CD8-positive, alpha-beta memory T cell (primary cell): ENCODE data around the gene CISD1. TPM values are rescaled to one million over a fixed set of nuclear protein-coding genes. Genes with fewer than 3 reads are reported as not detected.
"Not testable (repeated sequence)": the region's sequence is repeated elsewhere in the genome, so short reads cannot be mapped to it uniquely, and the experiment has no call there.

ENCODE experiments used
- CTCF ChIA-PET: fragments of 350-600 bp; sonication (Branson Sonifier 250); formaldehyde crosslinking; loops from one replicate; lab custom pipeline; 2021; ENCODE audit warnings: antibody characterized with exemption; lab: Charles Lee
- POLR2A ChIA-PET: fragments of 350-600 bp; sonication (Branson Sonifier 250); formaldehyde crosslinking; loops from one replicate; lab custom pipeline; 2021; ENCODE audit warnings: antibody characterized with exemption; lab: Charles Lee
- DNase-seq, 5 donors: peaks; one replicate each; pipeline versions ENCODE4 v3.0.0 to v3.0.0-alpha.2; 2020 to 2022; ENCODE audit warnings: mixed read lengths in 1 of 5
- H3K27ac ChIP-seq: one replicate; pipeline ENCODE4 v1.7.0; 2013; ENCODE audit warnings: low read depth, mild to moderate bottlenecking, low read length, moderate library complexity
- H3K27me3 ChIP-seq: 2 replicates; pipeline ENCODE4 v1.7.0; 2013; ENCODE audit warnings: low read length, mild to moderate bottlenecking; ENCODE audit not compliant: insufficient read depth, poor library complexity, severe bottlenecking
- H3K36me3 ChIP-seq: 2 replicates; pipeline ENCODE4 v1.7.0; 2013; ENCODE audit warnings: mild to moderate bottlenecking, low read length, moderate library complexity; ENCODE audit not compliant: insufficient read depth
- H3K4me1 ChIP-seq: 2 replicates; pipeline ENCODE4 v1.7.0; 2013; ENCODE audit warnings: mild to moderate bottlenecking, low read length, moderate library complexity; ENCODE audit not compliant: insufficient read depth
- H3K4me3 ChIP-seq: 2 replicates; pipeline ENCODE4 v1.7.0; 2013; ENCODE audit warnings: mild to moderate bottlenecking, low read length
- H3K9me3 ChIP-seq: 2 replicates; pipeline ENCODE4 v1.7.0; 2013; ENCODE audit warnings: mild to moderate bottlenecking, low read length
- H3K27ac Mint-ChIP-seq, 8 donors: one replicate each; pipeline ENCODE4 v1.8.0; 2020 to 2021; ENCODE audit warnings: mixed read lengths in 8 of 8, mild to moderate bottlenecking in 6 of 8, inconsistent platforms in 3 of 8, moderate library complexity in 3 of 8
- H3K27me3 Mint-ChIP-seq, 2 donors: one replicate each; pipeline ENCODE4 v1.8.0; 2020 to 2021; ENCODE audit warnings: mixed read lengths in 2 of 2, mild to moderate bottlenecking in 1 of 2, moderate library complexity in 1 of 2
- H3K36me3 Mint-ChIP-seq, 3 donors: one replicate each; pipeline ENCODE4 v1.8.0; 2020 to 2021; ENCODE audit warnings: mixed read lengths in 3 of 3, inconsistent platforms in 1 of 3, mild to moderate bottlenecking in 1 of 3
- H3K4me1 Mint-ChIP-seq, 3 donors: one replicate each; pipeline ENCODE4 v1.8.0; 2020 to 2021; ENCODE audit warnings: mixed read lengths in 3 of 3, inconsistent platforms in 1 of 3, mild to moderate bottlenecking in 1 of 3
- H3K4me3 Mint-ChIP-seq, 7 donors: one replicate each; pipeline ENCODE4 v1.8.0; 2020 to 2021; ENCODE audit warnings: mixed read lengths in 7 of 7, mild to moderate bottlenecking in 6 of 7, moderate library complexity in 4 of 7, inconsistent platforms in 2 of 7
- H3K9me3 Mint-ChIP-seq, 5 donors: one replicate each; pipeline ENCODE4 v1.8.0; 2020 to 2022; ENCODE audit warnings: mixed read lengths in 5 of 5, mild to moderate bottlenecking in 3 of 5, moderate library complexity in 2 of 5, inconsistent platforms in 1 of 5
- polyA plus RNA-seq: library from polyadenylated mRNA; unstranded; fragments of 300-500 nt; fragmentation: Illumina TruSeq; gene quantifications from one replicate; pipeline ENCODE4 v1.2.3, GENCODE V29; 2021
- total RNA-seq, 2 experiments: library from RNA; stranded (reverse); gene quantifications; one replicate each; pipeline ENCODE4 v1.2.3, GENCODE V29; 2021

The CISD1 gene
- total RNA-seq (10 to 100 TPM; 51.4 to 55.6 TPM), polyA plus RNA-seq (63.5 TPM)

DNA sequence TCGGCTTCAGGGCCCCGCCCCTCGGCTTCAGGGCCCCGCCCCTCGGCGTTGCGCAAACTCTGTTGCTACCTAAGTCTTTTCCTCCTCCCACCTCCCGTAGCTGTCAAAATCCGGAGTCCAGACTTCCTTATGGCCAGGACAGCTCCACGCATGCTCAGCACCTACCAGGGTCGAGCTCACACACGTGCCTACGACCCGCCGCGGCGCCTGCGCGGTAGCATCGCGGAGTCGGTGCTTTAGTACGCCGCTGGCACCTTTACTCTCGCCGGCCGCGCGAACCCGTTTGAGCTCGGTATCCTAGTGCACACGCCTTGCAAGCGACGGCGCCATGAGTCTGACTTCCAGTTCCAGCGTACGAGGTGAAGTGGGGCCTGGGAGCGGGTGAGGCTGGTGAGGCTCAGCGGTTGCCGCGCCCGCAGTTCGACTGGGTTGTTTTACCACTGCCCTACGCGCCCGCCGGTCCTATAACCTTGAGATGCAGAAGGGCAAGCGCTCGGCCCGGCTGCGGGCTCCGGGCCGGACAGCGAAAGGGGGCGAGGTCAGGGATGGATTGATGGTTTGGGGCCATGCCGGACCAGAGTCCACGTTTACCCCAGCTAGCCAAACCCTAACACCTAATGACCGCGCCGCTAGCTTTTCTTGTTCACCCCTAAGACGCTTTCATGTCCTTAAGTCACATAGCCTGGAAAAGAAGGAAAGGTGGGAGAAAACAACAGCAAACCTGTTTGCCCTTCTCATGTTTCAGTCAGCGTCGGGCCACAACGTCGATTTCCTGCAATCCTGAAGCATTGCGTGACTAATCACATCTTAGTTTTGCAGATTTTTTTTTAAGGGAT is at the start of gene CISD1:
Gene CISD1 (plus strand): TSS at position 217 of the 836 bp plus-strand sequence. CDS start 112 bp downstream, at position 329.
- Histone ChIP-seq H3K27ac (peak within 1 kb of the TSS; percentile 85), H3K4me3 (peak within 1 kb of the TSS; percentile 78), H3K4me1 (peaks cover 32% of the 10 kb centered on the region), H3K27me3 (no peaks in the 10 kb centered on the region), H3K9me3 (no peaks in the 10 kb centered on the region), H3K36me3 (no peaks in the 10 kb centered on the region)
- Mint-ChIP-seq H3K27me3 (no peaks in the 10 kb centered on the region), H3K9me3 (no peaks in the 10 kb centered on the region), H3K4me3 (peak within 1 kb of the TSS; percentile 94 to 99 (median 98)), H3K4me1 (peaks cover 41 to 55% (median 55%) of the 10 kb centered on the region in 3 donors), H3K36me3 (peaks cover 0 to 25% (median 0%) of the 10 kb centered on the region in 3 donors), H3K27ac (peak within 1 kb of the TSS; percentile 93 to 99 (median 97))
- DNase-seq: peak; percentile 89 to 96 (median 95)
- CTCF ChIA-PET: interaction anchor here (1.1 to 2.0 kb wide), 9 partner anchors 8 to 1637 kb away, joined by 3 to 14 read pairs (median 4); partner anchors contain the start of genes CCDC6 and TFAM
- POLR2A ChIA-PET: interaction anchor here (2.5 kb wide), 1 partner anchor 116 kb away, joined by 25 read pairs; the partner anchor contains the start of gene TFAM

DNA sequence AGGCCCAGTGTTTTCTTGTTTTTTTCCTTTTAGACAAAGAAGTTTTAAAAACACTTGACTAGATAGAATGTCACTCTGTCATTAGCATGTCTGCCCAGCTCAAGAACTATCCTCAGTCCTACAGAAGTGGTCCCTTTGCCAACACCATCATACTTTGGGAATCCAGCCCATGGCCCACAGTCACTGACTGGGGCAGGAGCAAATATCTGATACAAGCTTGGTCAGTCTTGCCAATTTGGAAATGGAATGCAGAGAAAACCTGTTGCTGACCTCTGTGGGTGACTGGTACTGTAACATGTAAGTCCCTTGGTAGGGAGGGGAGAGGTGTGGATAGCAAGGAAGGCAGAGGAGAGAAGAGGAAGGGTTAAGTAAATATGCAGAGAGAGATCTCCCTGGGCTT is 49.1 kb upstream of the CISD1 start:
- no peak overlapping the region for H3K27ac ChIP-seq
- Mint-ChIP-seq H3K36me3 (peaks cover 8 to 35% (median 14%) of the 10 kb centered on the region in 3 donors), H3K4me1 (peaks cover 0 to 2% (median 0%) of the 10 kb centered on the region in 3 donors), H3K9me3 (no peaks in the 10 kb centered on the region), H3K27me3 (no peaks in the 10 kb centered on the region), H3K4me3 (no peak overlapping the region), H3K27ac (peak overlapping the region in 1 of 8 donors; percentile 15)
- no peak overlapping the region for H3K4me3 ChIP-seq
- no peaks in the 10 kb centered on the region for H3K9me3 ChIP-seq
- H3K36me3 ChIP-seq: no peaks in the 10 kb centered on the region
- ChIA-PET CTCF (no interaction called here), POLR2A (no interaction called here)
- H3K4me1 ChIP-seq: no peaks in the 10 kb centered on the region
- H3K27me3 ChIP-seq: no peaks in the 10 kb centered on the region
- no peak for DNase-seq

DNA sequence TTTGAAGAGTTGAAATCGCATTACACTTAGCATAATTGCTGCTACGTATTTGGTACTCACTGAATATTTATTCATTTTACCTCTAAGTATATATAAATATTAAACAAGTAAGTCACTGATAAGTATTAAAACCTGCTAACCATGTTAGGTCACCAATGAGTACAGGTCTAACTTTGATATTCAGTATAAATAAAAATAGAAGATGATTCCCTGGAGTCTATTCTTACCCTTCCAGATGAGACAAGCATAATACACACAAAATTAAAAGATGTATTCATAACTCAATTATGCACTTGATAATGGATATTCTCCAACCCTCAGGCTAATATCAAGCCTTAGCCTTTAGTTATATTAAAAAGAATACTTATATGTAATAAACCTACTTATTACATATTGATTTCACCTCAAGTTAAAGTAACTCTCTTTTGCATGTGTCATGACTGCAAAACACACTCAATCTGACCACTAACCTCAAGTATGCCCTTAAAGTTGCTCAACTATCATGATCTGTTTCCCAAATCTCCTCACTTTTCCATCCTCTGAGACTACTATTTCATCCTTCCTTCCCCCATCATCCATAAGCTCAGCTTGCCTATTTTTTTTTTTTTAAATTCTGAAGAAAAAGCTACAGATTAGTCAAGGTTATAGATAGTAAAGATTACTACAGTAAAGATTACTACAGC is 48.1 kb upstream of the CISD1 start:
- H3K36me3 Mint-ChIP-seq: peaks cover 15 to 38% (median 15%) of the 10 kb centered on the region in 3 donors
- H3K4me1 ChIP-seq: no peaks in the 10 kb centered on the region
- H3K27me3 ChIP-seq: no peaks in the 10 kb centered on the region
- no peak overlapping the region for H3K4me3 ChIP-seq
- no peaks in the 10 kb centered on the region for H3K27me3 Mint-ChIP-seq
- H3K27ac ChIP-seq: no peak overlapping the region
- POLR2A ChIA-PET: no interaction called here
- no peak for DNase-seq
- H3K4me3 Mint-ChIP-seq: no peak overlapping the region
- CTCF ChIA-PET: interaction anchor here (1.5 kb wide), 1 partner anchor 28 kb away, joined by 3 read pairs; no protein-coding TSS in a partner anchor
- no peak overlapping the region for H3K27ac Mint-ChIP-seq
- no peaks in the 10 kb centered on the region for H3K9me3 Mint-ChIP-seq
- no peaks in the 10 kb centered on the region for H3K4me1 Mint-ChIP-seq
- H3K36me3 ChIP-seq: no peaks in the 10 kb centered on the region
- H3K9me3 ChIP-seq: no peaks in the 10 kb centered on the region

GRCh38 chr10:58225654-58226053 is 43.3 kb upstream of the CISD1 start:
- no peak overlapping the region for H3K27ac ChIP-seq

DNA sequence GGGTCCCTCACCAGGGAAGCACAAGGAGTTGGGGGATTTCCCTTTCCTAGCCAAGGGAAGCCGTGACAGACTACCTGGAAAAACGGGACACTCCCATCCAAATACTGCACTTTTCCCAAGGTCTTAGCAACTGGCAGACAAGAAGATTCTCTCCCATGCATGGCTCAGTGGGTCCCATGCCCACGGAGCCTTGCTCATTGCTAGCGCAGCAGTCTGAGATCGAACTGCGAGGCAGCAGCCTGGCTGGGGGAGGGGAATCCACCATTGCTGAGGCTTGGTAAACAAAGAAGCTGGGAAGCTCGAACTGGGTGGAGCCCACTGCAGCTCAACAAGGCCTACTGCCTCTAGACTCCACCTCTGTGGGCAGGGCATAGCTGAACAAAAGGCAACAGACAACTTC is 39.1 kb upstream of the CISD1 start:
- H3K9me3 Mint-ChIP-seq, H3K4me1 ChIP-seq, POLR2A ChIA-PET, H3K4me3 Mint-ChIP-seq, H3K9me3 ChIP-seq, H3K27me3 ChIP-seq, DNase-seq, H3K4me3 ChIP-seq, H3K27me3 Mint-ChIP-seq, H3K27ac ChIP-seq, CTCF ChIA-PET, H3K27ac Mint-ChIP-seq, H3K36me3 ChIP-seq: not testable (repeated sequence)
- Mint-ChIP-seq H3K36me3 (peaks cover 35 to 74% (median 48%) of the 10 kb centered on the region in 3 donors), H3K4me1 (peaks cover 0 to 12% (median 2%) of the 10 kb centered on the region in 3 donors)

More at GRCh38 chr10:58225654-58226053, 43.3 kb upstream of the CISD1 start:
- CTCF ChIA-PET: no interaction called here
- POLR2A ChIA-PET: no interaction called here
- H3K36me3 ChIP-seq: no peaks in the 10 kb centered on the region
- Mint-ChIP-seq H3K36me3 (peaks cover 18 to 45% (median 20%) of the 10 kb centered on the region in 3 donors), H3K27me3 (no peaks in the 10 kb centered on the region), H3K27ac (no peak overlapping the region), H3K9me3 (no peaks in the 10 kb centered on the region), H3K4me1 (no peaks in the 10 kb centered on the region), H3K4me3 (no peak overlapping the region)
- H3K27me3 ChIP-seq: no peaks in the 10 kb centered on the region
- DNase-seq: no peak
- no peaks in the 10 kb centered on the region for H3K4me1 ChIP-seq
- H3K4me3 ChIP-seq: no peak overlapping the region
- no peaks in the 10 kb centered on the region for H3K9me3 ChIP-seq

- Histone ChIP-seq H3K9me3 (no peaks in the 10 kb centered on the region), H3K4me3 (no peak overlapping the region), H3K27me3 (no peaks in the 10 kb centered on the region), H3K36me3 (no peaks in the 10 kb centered on the region), H3K4me1 (peaks cover 4% of the 10 kb centered on the region), H3K27ac (no peak overlapping the region)
- Mint-ChIP-seq H3K4me1 (peaks cover 31 to 47% (median 42%) of the 10 kb centered on the region in 3 donors), H3K9me3 (peaks cover 0 to 5% (median 0%) of the 10 kb centered on the region in 5 donors), H3K27me3 (no peaks in the 10 kb centered on the region), H3K4me3 (no peak overlapping the region), H3K36me3 (peaks cover 31 to 54% (median 46%) of the 10 kb centered on the region in 3 donors), H3K27ac (peak overlapping the region in 1 of 8 donors; percentile 13)
- DNase-seq: no peak
- ChIA-PET CTCF (no interaction called here), POLR2A (no interaction called here)
Observed at GRCh38 chr10:58237014-58237834, 31.7 kb upstream of the CISD1 start.

DNA sequence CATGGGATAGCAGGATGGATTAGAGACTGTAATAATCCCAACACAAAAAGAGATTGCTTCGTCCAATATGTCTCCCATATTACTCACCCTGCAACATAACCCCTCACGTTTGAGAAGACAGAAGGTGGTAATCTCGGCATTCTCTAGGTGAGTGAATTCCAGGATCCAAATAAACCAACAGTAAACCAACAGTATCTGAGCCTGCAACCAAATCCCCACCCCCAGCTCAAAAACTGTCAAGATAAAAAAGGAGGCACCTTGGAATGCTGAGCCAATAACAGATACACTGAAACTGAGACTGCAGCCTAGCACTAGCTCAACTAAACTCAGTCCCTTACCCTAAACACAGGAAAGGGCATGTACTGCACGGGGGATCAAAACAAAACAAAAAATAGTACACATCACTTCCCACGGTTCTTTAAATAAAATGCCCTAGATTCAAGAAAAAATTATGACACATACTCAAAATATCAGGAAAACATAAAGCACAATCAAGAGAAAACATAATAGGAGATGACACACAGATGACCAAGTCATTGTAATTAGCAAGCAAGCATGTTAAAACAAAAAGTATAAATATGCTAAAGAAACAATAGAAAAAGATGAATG is 29.3 kb upstream of the CISD1 start:
- Mint-ChIP-seq H3K4me1 (peaks cover 33 to 48% (median 46%) of the 10 kb centered on the region in 3 donors), H3K36me3 (peaks cover 23 to 34% (median 34%) of the 10 kb centered on the region in 3 donors), H3K27me3 (no peaks in the 10 kb centered on the region), H3K9me3 (peaks cover 0 to 5% (median 0%) of the 10 kb centered on the region in 5 donors), H3K27ac (peak overlapping the region in 2 of 8 donors; percentile 14 to 48), H3K4me3 (no peak overlapping the region)
- POLR2A ChIA-PET: no interaction called here
- no peaks in the 10 kb centered on the region for H3K36me3 ChIP-seq
- no peaks in the 10 kb centered on the region for H3K27me3 ChIP-seq
- no peak for DNase-seq
- no peak overlapping the region for H3K4me3 ChIP-seq
- no peaks in the 10 kb centered on the region for H3K9me3 ChIP-seq
- H3K27ac ChIP-seq: no peak overlapping the region
- H3K4me1 ChIP-seq: peaks cover 4% of the 10 kb centered on the region
- CTCF ChIA-PET: no interaction called here
